HK-2 (cell line): Measurements from ENCODE around the gene VHLL.

ENCODE experiments used
- DNase-seq: peaks from one replicate; pipeline ENCODE4 v3.0.0-alpha.2; 2018; ENCODE audit not compliant: unreplicated experiment

Gene VHLL

DNA sequence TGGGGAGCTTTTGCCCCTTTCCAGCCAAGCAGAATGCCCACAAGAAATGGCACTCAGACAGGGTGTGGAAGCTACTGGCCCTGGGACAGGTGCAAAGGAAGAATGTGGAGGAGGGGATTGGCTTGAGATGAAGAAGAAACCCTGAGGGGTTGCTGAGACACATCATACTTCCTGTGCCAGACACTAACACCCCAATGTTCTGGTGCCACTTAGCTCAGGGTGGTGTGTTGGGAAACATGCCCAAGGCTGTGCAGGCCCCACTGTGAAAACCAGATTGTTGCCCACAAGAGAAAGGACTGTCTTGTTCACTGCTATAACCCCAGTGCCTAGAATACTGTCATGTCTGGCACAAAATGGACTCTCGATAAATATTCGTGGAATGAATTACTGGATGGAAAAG, 41.4 kb downstream of the VHLL start:
- no peak for DNase-seq

- no peak for DNase-seq
Measured at GRCh38 chr1:156253634-156254033, 45.5 kb downstream of the VHLL start.

- no peak for DNase-seq
Measured at GRCh38 chr1:156251527-156251926, 47.6 kb downstream of the VHLL start.

- no peak for DNase-seq
Measured at GRCh38 chr1:156249593-156249992, 49.5 kb downstream of the VHLL start.
